ENCODE results near the gene IFIT1B. TPM values are rescaled to one million over a fixed set of nuclear protein-coding genes. Genes with fewer than 3 reads are reported as not detected.

The IFIT1B gene
- total RNA-seq, 1 experiment from 2014 or later: not detected

DNA sequence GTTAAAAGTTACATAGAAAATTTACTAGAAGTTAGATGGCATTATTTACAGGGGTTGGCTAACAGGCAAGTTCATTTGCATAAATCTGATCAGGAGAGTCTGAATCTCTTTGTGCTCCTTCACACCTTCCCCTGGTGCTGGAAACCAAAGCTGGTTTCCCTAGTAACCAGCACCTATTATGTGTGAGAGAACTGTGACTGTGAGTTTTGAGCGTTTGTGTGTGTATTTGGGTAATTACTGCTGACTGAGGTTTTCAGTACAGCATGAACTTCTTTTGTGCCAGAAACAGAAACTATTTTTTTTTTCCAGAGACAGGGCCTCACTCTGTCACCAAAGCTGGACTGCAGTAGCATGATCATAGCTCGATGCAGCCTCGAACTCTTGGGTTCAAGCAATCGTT lies 10.3 kb upstream of the IFIT1B start:
- POLR2A ChIA-PET: no interaction called here
- H3K9ac ChIP-seq (ENCODE audit: low read length): no peak overlapping the region
- TF ChIP-seq YY1 (IDR thresholded peaks at IDR 0.05; ENCODE audit: extremely low read depth, insufficient replicate concordance, low read depth, low read length): no peak
- no peak for TF ChIP-seq SP1 (IDR thresholded peaks at IDR 0.05; ENCODE audit: low read depth)
- no peak for TF ChIP-seq JUND (IDR thresholded peaks at IDR 0.05)

DNA sequence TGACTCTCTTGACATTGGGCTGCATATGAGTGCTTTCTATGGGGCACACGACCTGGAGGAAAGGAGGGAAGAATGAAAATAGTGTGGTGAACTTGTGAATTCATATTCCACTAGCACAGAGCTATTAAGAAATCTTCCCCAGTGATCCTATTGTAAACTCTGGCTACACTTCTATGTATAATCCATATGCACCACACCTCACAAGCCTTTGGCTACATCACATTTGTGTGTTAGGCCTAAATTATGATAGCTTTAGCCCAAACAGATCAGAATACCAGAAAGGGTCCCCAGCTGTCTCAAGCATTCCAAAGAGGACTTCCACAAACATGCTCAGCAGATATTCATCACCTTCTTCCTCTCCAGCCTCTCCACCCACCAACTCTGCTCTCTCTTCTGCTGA lies 9.7 kb upstream of the IFIT1B start:
- H3K9me3 ChIP-seq (ENCODE audit: control insufficient read depth in 1 of 2, insufficient read depth in 1 of 2, low read depth in 1 of 2, low read length in 2 of 2): no peaks in the 10 kb centered on the region
- POLR2A ChIA-PET: no interaction called here
- TF ChIP-seq SP1 (IDR thresholded peaks at IDR 0.05; ENCODE audit: low read depth) (no peak), EGR1 (IDR thresholded peaks at IDR 0.05; ENCODE audit: low read depth) (no peak), SRF (IDR thresholded peaks at IDR 0.05; ENCODE audit: low read depth) (no peak), CEBPB (IDR thresholded peaks at IDR 0.05; ENCODE audit: low read depth) (no peak), EZH2phosphoT487 (IDR thresholded peaks at IDR 0.05; ENCODE audit: borderline replicate concordance) (no peak), POLR2AphosphoS5 (IDR thresholded peaks at IDR 0.05; ENCODE audit: low read depth, low read length) (no peak), FOSL1 (IDR thresholded peaks at IDR 0.05; ENCODE audit: low read depth) (no peak), RAD21 (IDR thresholded peaks at IDR 0.05; ENCODE audit: low read depth) (no peak), POLR2A (IDR thresholded peaks at IDR 0.05; ENCODE audit: borderline replicate concordance, extremely low read depth, insufficient read depth, insufficient read length) (no peak), ZFX (IDR thresholded peaks at IDR 0.05) (no peak), CBX3 (IDR thresholded peaks at IDR 0.05; ENCODE audit: low read depth) (no peak)
- TF ChIP-seq, protein P1, sequence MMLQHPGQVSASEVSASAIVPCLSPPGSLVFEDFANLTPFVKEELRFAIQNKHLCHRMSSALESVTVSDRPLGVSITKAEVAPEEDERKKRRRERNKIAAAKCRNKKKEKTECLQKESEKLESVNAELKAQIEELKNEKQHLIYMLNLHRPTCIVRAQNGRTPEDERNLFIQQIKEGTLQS (IDR thresholded peaks at IDR 0.05): no peak
- TF ChIP-seq, protein P2, sequence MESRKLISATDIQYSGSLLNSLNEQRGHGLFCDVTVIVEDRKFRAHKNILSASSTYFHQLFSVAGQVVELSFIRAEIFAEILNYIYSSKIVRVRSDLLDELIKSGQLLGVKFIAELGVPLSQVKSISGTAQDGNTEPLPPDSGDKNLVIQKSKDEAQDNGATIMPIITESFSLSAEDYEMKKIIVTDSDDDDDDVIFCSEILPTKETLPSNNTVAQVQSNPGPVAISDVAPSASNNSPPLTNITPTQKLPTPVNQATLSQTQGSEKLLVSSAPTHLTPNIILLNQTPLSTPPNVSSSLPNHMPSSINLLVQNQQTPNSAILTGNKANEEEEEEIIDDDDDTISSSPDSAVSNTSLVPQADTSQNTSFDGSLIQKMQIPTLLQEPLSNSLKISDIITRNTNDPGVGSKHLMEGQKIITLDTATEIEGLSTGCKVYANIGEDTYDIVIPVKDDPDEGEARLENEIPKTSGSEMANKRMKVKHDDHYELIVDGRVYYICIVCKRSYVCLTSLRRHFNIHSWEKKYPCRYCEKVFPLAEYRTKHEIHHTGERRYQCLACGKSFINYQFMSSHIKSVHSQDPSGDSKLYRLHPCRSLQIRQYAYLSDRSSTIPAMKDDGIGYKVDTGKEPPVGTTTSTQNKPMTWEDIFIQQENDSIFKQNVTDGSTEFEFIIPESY (IDR thresholded peaks at IDR 0.05; ENCODE audit: extremely low read depth, insufficient replicate concordance, low read length): no peak
- TF ChIP-seq, protein P3, sequence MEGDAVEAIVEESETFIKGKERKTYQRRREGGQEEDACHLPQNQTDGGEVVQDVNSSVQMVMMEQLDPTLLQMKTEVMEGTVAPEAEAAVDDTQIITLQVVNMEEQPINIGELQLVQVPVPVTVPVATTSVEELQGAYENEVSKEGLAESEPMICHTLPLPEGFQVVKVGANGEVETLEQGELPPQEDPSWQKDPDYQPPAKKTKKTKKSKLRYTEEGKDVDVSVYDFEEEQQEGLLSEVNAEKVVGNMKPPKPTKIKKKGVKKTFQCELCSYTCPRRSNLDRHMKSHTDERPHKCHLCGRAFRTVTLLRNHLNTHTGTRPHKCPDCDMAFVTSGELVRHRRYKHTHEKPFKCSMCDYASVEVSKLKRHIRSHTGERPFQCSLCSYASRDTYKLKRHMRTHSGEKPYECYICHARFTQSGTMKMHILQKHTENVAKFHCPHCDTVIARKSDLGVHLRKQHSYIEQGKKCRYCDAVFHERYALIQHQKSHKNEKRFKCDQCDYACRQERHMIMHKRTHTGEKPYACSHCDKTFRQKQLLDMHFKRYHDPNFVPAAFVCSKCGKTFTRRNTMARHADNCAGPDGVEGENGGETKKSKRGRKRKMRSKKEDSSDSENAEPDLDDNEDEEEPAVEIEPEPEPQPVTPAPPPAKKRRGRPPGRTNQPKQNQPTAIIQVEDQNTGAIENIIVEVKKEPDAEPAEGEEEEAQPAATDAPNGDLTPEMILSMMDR (IDR thresholded peaks at IDR 0.05 in 2 of 3, conservative IDR thresholded peaks at IDR 0.05 in 1 of 3; ENCODE audit: borderline replicate concordance in 1 of 3, insufficient read depth in 1 of 3, low read depth in 2 of 3, low read length in 2 of 3): no peak

More for the DNA sequence above, 10.3 kb upstream of the IFIT1B start:
- Histone ChIP-seq H2AFZ (ENCODE audit: low read depth, low read length, poor library complexity, severe bottlenecking) (no peak overlapping the region), H3K4me1 (ENCODE audit: control insufficient read depth in 1 of 2, insufficient read depth in 2 of 2, low read length in 2 of 2) (no peaks in the 10 kb centered on the region), H3K79me2 (ENCODE audit: insufficient read depth, low read length) (no peaks in the 10 kb centered on the region), H3K27ac (ENCODE audit: low read depth, low read length) (no peak overlapping the region), H3K4me3 (replicated peaks in 1 of 2; ENCODE audit: low read depth in 1 of 2, low read length in 2 of 2) (no peak overlapping the region), H3K36me3 (ENCODE audit: control insufficient read depth in 1 of 2, insufficient read depth in 2 of 2, low read length in 2 of 2) (no peaks in the 10 kb centered on the region), H3K9me3 (ENCODE audit: control insufficient read depth in 1 of 2, insufficient read depth in 1 of 2, low read depth in 1 of 2, low read length in 2 of 2) (no peaks in the 10 kb centered on the region), H3K4me2 (ENCODE audit: low read length) (no peak overlapping the region), H3K9me2 (ENCODE audit: insufficient read depth) (no peaks in the 10 kb centered on the region), H4K20me1 (ENCODE audit: insufficient read depth) (no peaks in the 10 kb centered on the region), H3K27me3 (ENCODE audit: insufficient read depth, low read length) (no peaks in the 10 kb centered on the region)
- ChIA-PET RAD21 (ENCODE audit: low non-redundant PET in 1 of 2, low total read pairs in 2 of 2, uncharacterized antibody in 2 of 2, unreplicated experiment in 2 of 2) (interaction anchor here in 1 of 2 experiments (0.6 kb wide), 1 partner anchor 16 kb away, joined by 3 read pairs; no protein-coding TSS in a partner anchor), CTCF (no interaction called here)
- no TSS peak for BruUV-seq (replicated peaks)
- no peak for ATAC-seq
- intact Hi-C loops (cut with micrococcal nuclease): no loop called here
- DNase-seq (ENCODE audit: low read depth, low spot score): no peak

More for the DNA sequence above, 9.7 kb upstream of the IFIT1B start:
- H3K4me3 ChIP-seq (replicated peaks in 1 of 2; ENCODE audit: low read depth in 1 of 2, low read length in 2 of 2): no peak overlapping the region
- H3K9me2 ChIP-seq (ENCODE audit: insufficient read depth): no peaks in the 10 kb centered on the region
- no peaks in the 10 kb centered on the region for H3K4me1 ChIP-seq (ENCODE audit: control insufficient read depth in 1 of 2, insufficient read depth in 2 of 2, low read length in 2 of 2)
- H3K27ac ChIP-seq (ENCODE audit: low read depth, low read length): no peak overlapping the region
- CTCF ChIA-PET: interaction anchor here (2.8 kb wide), 1 partner anchor 150 kb away, joined by 10 read pairs; no protein-coding TSS in a partner anchor
- H2AFZ ChIP-seq (ENCODE audit: low read depth, low read length, poor library complexity, severe bottlenecking): no peak overlapping the region
- H4K20me1 ChIP-seq (ENCODE audit: insufficient read depth): no peaks in the 10 kb centered on the region
- H3K36me3 ChIP-seq (ENCODE audit: control insufficient read depth in 1 of 2, insufficient read depth in 2 of 2, low read length in 2 of 2): no peaks in the 10 kb centered on the region
- H3K9ac ChIP-seq (ENCODE audit: low read length): no peak overlapping the region
- intact Hi-C loops (cut with micrococcal nuclease): no loop called here
- DNase-seq (ENCODE audit: low read depth, low spot score) (no peak), ATAC-seq (no peak)
- RAD21 ChIA-PET (ENCODE audit: low non-redundant PET in 1 of 2, low total read pairs in 2 of 2, uncharacterized antibody in 2 of 2, unreplicated experiment in 2 of 2): no interaction called here
- H3K79me2 ChIP-seq (ENCODE audit: insufficient read depth, low read length): no peaks in the 10 kb centered on the region
- H3K4me2 ChIP-seq (ENCODE audit: low read length): no peak overlapping the region
- H3K27me3 ChIP-seq (ENCODE audit: insufficient read depth, low read length): no peaks in the 10 kb centered on the region
- no TSS peak for BruUV-seq (replicated peaks)

Measured in HCT116 (cell line).